H1 (cell line): ENCODE measurements around the gene SLC12A7. TPM values are rescaled to one million over a fixed set of nuclear protein-coding genes. Genes with fewer than 3 reads are reported as not detected.

Experiments used
- CTCF ChIA-PET: fragments of 300-600 bp; sonication (Branson Sonifier 250); formaldehyde crosslinking; loops from one replicate; lab custom pipeline; 2021; ENCODE audit not compliant: partially characterized antibody; lab: Charles Lee
- POLR2A ChIA-PET: fragments of 300-600 bp; sonication (Branson Sonifier 250); formaldehyde crosslinking; loops from one replicate; lab custom pipeline; 2021; ENCODE audit warnings: inconsistent platforms; ENCODE audit not compliant: partially characterized antibody; lab: Charles Lee
- DNase-seq, 2 experiments: peaks; one replicate each; pipeline versions ENCODE4 v3.0.0 to v3.0.0-alpha.2; 2010 to 2022; ENCODE audit warnings: low spot score in 2 of 2, low read depth in 1 of 2, mixed read lengths in 1 of 2
- FAIRE-seq: peaks from 2 replicates; lab custom pipeline; 2011; peaks lifted over from hg19 to GRCh38; lab: Jason Lieb, UNC
- H2AFZ ChIP-seq: 2 replicates; pipeline ENCODE4 v1.8.1; 2012; ENCODE audit warnings: low read length, inconsistent platforms
- H2AK5ac ChIP-seq: 2 replicates; pipeline ENCODE4 v1.6.1; 2013; ENCODE audit warnings: low read depth, low read length
- H2BK120ac ChIP-seq: replicated peaks from 2 replicates; pipeline ENCODE3; 2013; ENCODE audit warnings: low read depth, low read length, inconsistent platforms
- H2BK12ac ChIP-seq: 2 replicates; pipeline ENCODE4 v1.6.1; 2013; ENCODE audit warnings: low read depth, low read length
- H2BK15ac ChIP-seq: 2 replicates; pipeline ENCODE4 v1.6.1; 2013; ENCODE audit warnings: low read length
- H2BK20ac ChIP-seq: 2 replicates; pipeline ENCODE4 v1.6.1; 2013; ENCODE audit warnings: low read length
- H2BK5ac ChIP-seq: 2 replicates; pipeline ENCODE4 v1.6.1; 2013; ENCODE audit warnings: low read depth, low read length
- H3K14ac ChIP-seq: 2 replicates; pipeline ENCODE4 v1.6.1; 2013; ENCODE audit warnings: inconsistent platforms; ENCODE audit not compliant: insufficient read length
- H3K18ac ChIP-seq: 2 replicates; pipeline ENCODE4 v1.6.1; 2013; ENCODE audit warnings: low read length; ENCODE audit errors: extremely low read depth
- H3K23ac ChIP-seq: 2 replicates; pipeline ENCODE4 v1.6.1; 2013; ENCODE audit warnings: inconsistent platforms; ENCODE audit not compliant: insufficient read length
- H3K23me2 ChIP-seq: 2 replicates; pipeline ENCODE4 v1.6.1; 2013; ENCODE audit warnings: low read depth, low read length
- H3K27ac ChIP-seq: 2 replicates; pipeline ENCODE4 v1.6.1; 2011; ENCODE audit warnings: low read depth, low read length, inconsistent platforms
- H3K27me3 ChIP-seq, 4 experiments: replicated peaks in 1 of 4; 1 replicate in 1 of 4; 2 replicates in 3 of 4; pipeline versions ENCODE4 v1.6.1 to v1.8.1; 2011 to 2013; ENCODE audit warnings: low read length in 3 of 4, mild to moderate bottlenecking in 3 of 4, inconsistent platforms in 2 of 4, mixed read lengths in 2 of 4, moderate library complexity in 1 of 4; ENCODE audit not compliant: control insufficient read depth in 3 of 4, insufficient read depth in 3 of 4; ENCODE audit errors: extremely low read depth in 1 of 4
- H3K36me3 ChIP-seq, 4 experiments: 2 replicates each; pipeline versions ENCODE4 v1.6.1 to v1.8.1; 2011 to 2013; ENCODE audit warnings: mild to moderate bottlenecking in 4 of 4, low read length in 3 of 4, moderate library complexity in 2 of 4, control low read depth in 1 of 4, inconsistent platforms in 1 of 4; ENCODE audit not compliant: insufficient read depth in 4 of 4, control insufficient read depth in 2 of 4
- H3K4ac ChIP-seq: replicated peaks from 2 replicates; pipeline ENCODE3; 2013; ENCODE audit warnings: low read length, low read depth, mixed read lengths, inconsistent platforms; ENCODE audit not compliant: insufficient read length
- H3K4me1 ChIP-seq, 4 experiments: replicated peaks in 1 of 4; 1 replicate in 1 of 4; 2 replicates in 3 of 4; pipeline versions ENCODE4 v1.6.1 to v1.8.1; 2011 to 2013; ENCODE audit warnings: low read length in 3 of 4, inconsistent platforms in 2 of 4, mixed read lengths in 1 of 4; ENCODE audit not compliant: insufficient read depth in 4 of 4, control insufficient read depth in 3 of 4
- H3K4me2 ChIP-seq, 2 experiments: 2 replicates each; pipeline versions ENCODE4 v1.6.1 to v1.8.1; 2011 to 2013; ENCODE audit warnings: low read depth in 2 of 2, low read length in 2 of 2, control low read depth in 1 of 2, inconsistent platforms in 1 of 2, mild to moderate bottlenecking in 1 of 2; ENCODE audit not compliant: insufficient read depth in 1 of 2
- H3K4me3 ChIP-seq, 4 experiments: fragments of 200-600, 300-600 bp in 1 of 4; sonication (generic), shearing (Covaris generic), sonication (Bioruptor Twin) in 1 of 4; 2 replicates each; pipeline versions ENCODE4 v1.5.1 to v1.8.1; 2011 to 2016; ENCODE audit warnings: low read length in 4 of 4, low read depth in 3 of 4, control low read depth in 2 of 4, inconsistent platforms in 2 of 4, mild to moderate bottlenecking in 2 of 4, mixed read lengths in 1 of 4, moderate library complexity in 1 of 4; ENCODE audit not compliant: insufficient read depth in 2 of 4; ENCODE audit errors: extremely low read depth in 1 of 4
- H3K56ac ChIP-seq: replicated peaks from 2 replicates; pipeline ENCODE3; 2013; ENCODE audit warnings: low read depth, mild to moderate bottlenecking, mixed read lengths, low read length, inconsistent platforms; ENCODE audit not compliant: insufficient read length
- H3K79me1 ChIP-seq: 2 replicates; pipeline ENCODE4 v1.6.1; 2013; ENCODE audit warnings: low read depth, low read length, control low read depth
- H3K79me2 ChIP-seq, 2 experiments: 2 replicates each; pipeline versions ENCODE4 v1.6.1 to v1.8.1; 2012 to 2013; ENCODE audit warnings: low read length in 2 of 2, mild to moderate bottlenecking in 2 of 2, inconsistent platforms in 1 of 2; ENCODE audit not compliant: insufficient read depth in 2 of 2, control insufficient read depth in 1 of 2
- H3K9ac ChIP-seq, 4 experiments: replicated peaks in 1 of 4; 1 replicate in 1 of 4; 2 replicates in 3 of 4; pipeline versions ENCODE4 v1.6.1 to v1.8.1; 2011 to 2013; ENCODE audit warnings: low read depth in 3 of 4, low read length in 3 of 4, control low read depth in 2 of 4, mild to moderate bottlenecking in 2 of 4, moderate library complexity in 2 of 4, inconsistent platforms in 1 of 4; ENCODE audit errors: extremely low read depth in 1 of 4
- H3K9me3 ChIP-seq, 2 experiments: 2 replicates each; pipeline versions ENCODE4 v1.6.1 to v1.8.1; 2012 to 2013; ENCODE audit warnings: mild to moderate bottlenecking in 2 of 2, moderate library complexity in 2 of 2, control low read depth in 1 of 2, inconsistent platforms in 1 of 2, low read depth in 1 of 2, low read length in 1 of 2, mixed read lengths in 1 of 2; ENCODE audit not compliant: insufficient read depth in 2 of 2
- H4K20me1 ChIP-seq, 2 experiments: replicated peaks in 1 of 2; 2 replicates each; pipeline versions ENCODE3 to v1.8.1; 2011 to 2013; ENCODE audit warnings: inconsistent platforms in 2 of 2, low read length in 2 of 2, mild to moderate bottlenecking in 1 of 2; ENCODE audit not compliant: insufficient read depth in 2 of 2, control insufficient read depth in 1 of 2
- H4K5ac ChIP-seq: 2 replicates; pipeline ENCODE4 v1.6.1; 2013; ENCODE audit warnings: low read length, low read depth, mixed read lengths, inconsistent platforms; ENCODE audit not compliant: insufficient read length
- H4K8ac ChIP-seq: 2 replicates; pipeline ENCODE4 v1.8.0; 2013; ENCODE audit warnings: mild to moderate bottlenecking, moderate library complexity, low read length, inconsistent platforms; ENCODE audit not compliant: insufficient read depth; ENCODE audit errors: extremely low read depth
- H4K91ac ChIP-seq: replicated peaks from 2 replicates; pipeline ENCODE3; 2013; ENCODE audit warnings: low read length, mixed read lengths, inconsistent platforms; ENCODE audit not compliant: insufficient read length
- SIN3A ChIP-seq, 2 experiments: IDR thresholded peaks in 1 of 2; conservative IDR thresholded peaks in 1 of 2; 2 replicates each; pipeline ENCODE4 v1.6.1; 2011 to 2012; ENCODE audit warnings: low read length in 2 of 2, improper control_type of control experiment in 1 of 2, low read depth in 1 of 2, mild to moderate bottlenecking in 1 of 2
- WGBS, 2 experiments: shearing (Covaris generic) in 1 of 2; methylation state at CpG; one replicate each; pipeline versions ENCODE4 v1.1.6 to v1.1.7; 2013 to 2015; ENCODE audit warnings: low lambda C conversion rate in 2 of 2, mixed read lengths in 2 of 2, inconsistent platforms in 1 of 2, low coverage in 1 of 2, missing lambda C conversion rate in 1 of 2; ENCODE audit not compliant: insufficient replicate concordance in 2 of 2, insufficient coverage in 1 of 2, insufficient read length in 1 of 2; ENCODE audit errors: extremely low coverage in 1 of 2, missing lambda C conversion rate in 1 of 2; 5-methylcytosine and 5-hydroxymethylcytosine counted together
- polyA plus RNA-seq, 7 experiments: library from polyadenylated mRNA; depleted of rRNA in 3 of 7; stranded (reverse) in 5 of 7; unstranded in 2 of 7; fragments of >200 nt in 5 of 7; fragments of 200-250 nt in 2 of 7; gene quantifications; 1 replicate in 5 of 7; 2 replicates in 1 of 7; 4 replicates in 1 of 7; pipeline versions ENCODE4 v1.2.1 to v1.2.3, GENCODE V29; 2011 to 2013; ENCODE audit warnings: missing spikeins in 2 of 7, mixed read lengths in 2 of 7
- total RNA-seq: library from RNA; stranded (reverse); fragmentation: NEBNext Ultra II Directional; extraction: Animal tissue kit (Norgen Biotek cat#: 25700); gene quantifications from 2 replicates; pipeline ENCODE4 v1.2.1, GENCODE V29; 2021
- TF ChIP-seq, protein P1 (sequence below), 3 experiments: IDR thresholded peaks; 1 replicate in 2 of 3; 2 replicates in 1 of 3; pipeline versions ENCODE4 v1.5.1 to v1.6.1; 2011; ENCODE audit warnings: low read length in 3 of 3, mild to moderate bottlenecking in 3 of 3, inconsistent platforms in 2 of 3, low read depth in 1 of 3, moderate library complexity in 1 of 3; ENCODE audit not compliant: insufficient read depth in 1 of 3; ENCODE audit errors: control extremely low read depth in 1 of 3

SLC12A7 gene
- total and polyA plus RNA-seq, 2 of the 8 experiments (the other 6 are each of a cell fraction or from before 2014, with no cell fraction given), result 23.5 to 39.7 TPM

DNA sequence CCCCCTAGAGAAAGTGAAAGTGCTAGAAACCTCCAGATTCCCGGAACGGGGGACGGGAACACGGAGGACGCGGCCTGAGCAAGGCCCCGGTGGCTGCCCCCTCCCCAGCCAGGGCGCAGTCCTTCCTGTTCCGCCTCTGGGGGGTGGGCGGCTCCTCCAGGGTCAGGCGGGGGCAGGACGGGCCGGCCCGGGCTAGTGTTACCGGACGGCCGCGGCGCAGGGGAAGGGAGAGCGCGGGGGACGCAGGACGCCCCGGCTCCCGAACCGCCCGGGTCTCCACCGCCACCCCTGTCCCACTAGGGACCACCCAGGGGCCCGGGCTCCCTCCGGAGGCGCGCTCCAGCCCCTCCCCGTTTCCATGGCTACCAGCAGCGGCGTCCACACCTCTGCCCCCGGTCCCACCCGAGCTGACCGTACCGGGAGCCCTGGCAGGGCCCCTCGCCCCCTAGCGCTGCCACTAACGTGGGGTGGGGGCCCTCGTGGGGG, 579 bp downstream of the SLC12A7 start:
- Histone ChIP-seq H3K9ac (peak overlapping the region in 3 of 4 experiments; percentile 54 to 72 (median 67); a peak in 3 of 7 replicates), H3K36me3 (no peaks in the 10 kb centered on the region), H2AFZ (no peak overlapping the region), H3K23ac (no peak overlapping the region), H3K4me3 (peak overlapping the region; percentile 64 to 97 (median 77)), H3K18ac (no peak overlapping the region), H2BK15ac (no peak overlapping the region), H4K91ac (no peak overlapping the region), H3K27ac (no peak overlapping the region), H4K8ac (no peak overlapping the region; the same call in 1 of the 2 replicates), H3K23me2 (peaks cover 3% of the 10 kb centered on the region; the same call in 1 of the 2 replicates), H3K9me3 (no peaks in the 10 kb centered on the region), H4K5ac (no peak overlapping the region), H2BK120ac (no peak overlapping the region), H3K4ac (no peak overlapping the region), H4K20me1 (peaks cover 10 to 12% of the 10 kb centered on the region in 2 experiments), H3K79me2 (peaks cover 2 to 46% of the 10 kb centered on the region in 2 experiments; a peak in 3 of 4 replicates), H3K14ac (no peak overlapping the region), H2BK12ac (no peak overlapping the region), H2BK5ac (no peak overlapping the region), H3K56ac (no peak overlapping the region), H3K79me1 (peaks cover 20% of the 10 kb centered on the region), H3K27me3 (no peaks in the 10 kb centered on the region; a peak in 1 of 7 replicates), H3K4me1 (peaks cover 7 to 42% (median 34%) of the 10 kb centered on the region in 4 experiments), H3K4me2 (peak overlapping the region; percentile 67 to 91), H2AK5ac (no peak overlapping the region), H2BK20ac (no peak overlapping the region)
- ChIA-PET POLR2A (interaction anchor here (1.2 kb wide), 2 partner anchors 28 to 62 kb away, joined by 3 to 4 read pairs; no protein-coding TSS in a partner anchor), CTCF (no interaction called here)
- FAIRE-seq (no peak), DNase-seq (no peak)
- 0 out of 4 replicates have a peak, but pooled peaks of 1 of the 2 experiments have one; percentile 48 for TF ChIP-seq SIN3A (conservative IDR thresholded peaks at IDR 0.05 in 1 of 2, IDR thresholded peaks at IDR 0.05 in 1 of 2; ENCODE audit: low read depth in 1 of 2, low read length in 2 of 2)
- TF ChIP-seq, protein P1, sequence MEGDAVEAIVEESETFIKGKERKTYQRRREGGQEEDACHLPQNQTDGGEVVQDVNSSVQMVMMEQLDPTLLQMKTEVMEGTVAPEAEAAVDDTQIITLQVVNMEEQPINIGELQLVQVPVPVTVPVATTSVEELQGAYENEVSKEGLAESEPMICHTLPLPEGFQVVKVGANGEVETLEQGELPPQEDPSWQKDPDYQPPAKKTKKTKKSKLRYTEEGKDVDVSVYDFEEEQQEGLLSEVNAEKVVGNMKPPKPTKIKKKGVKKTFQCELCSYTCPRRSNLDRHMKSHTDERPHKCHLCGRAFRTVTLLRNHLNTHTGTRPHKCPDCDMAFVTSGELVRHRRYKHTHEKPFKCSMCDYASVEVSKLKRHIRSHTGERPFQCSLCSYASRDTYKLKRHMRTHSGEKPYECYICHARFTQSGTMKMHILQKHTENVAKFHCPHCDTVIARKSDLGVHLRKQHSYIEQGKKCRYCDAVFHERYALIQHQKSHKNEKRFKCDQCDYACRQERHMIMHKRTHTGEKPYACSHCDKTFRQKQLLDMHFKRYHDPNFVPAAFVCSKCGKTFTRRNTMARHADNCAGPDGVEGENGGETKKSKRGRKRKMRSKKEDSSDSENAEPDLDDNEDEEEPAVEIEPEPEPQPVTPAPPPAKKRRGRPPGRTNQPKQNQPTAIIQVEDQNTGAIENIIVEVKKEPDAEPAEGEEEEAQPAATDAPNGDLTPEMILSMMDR (IDR thresholded peaks at IDR 0.05; ENCODE audit: control extremely low read depth in 1 of 3, insufficient read depth in 1 of 3, low read depth in 1 of 3, low read length in 3 of 3), result no peak
- WGBS, 2 experiments, result 0% methylated on average over 4 of the region's 43 CpGs; no CpG with 5 or more reads in 1 of the 2 experiments
